ENCODE measurements around the gene PANK3. TPM values are rescaled to one million over a fixed set of nuclear protein-coding genes. Genes with fewer than 3 reads are reported as not detected.
"Not testable (repeated sequence)": the region's sequence is repeated elsewhere in the genome, so short reads cannot be mapped to it uniquely, and the experiment has no call there.

The PANK3 gene
- 37.1 TPM for polyA plus RNA-seq (ENCODE audit: insufficient read length)

DNA sequence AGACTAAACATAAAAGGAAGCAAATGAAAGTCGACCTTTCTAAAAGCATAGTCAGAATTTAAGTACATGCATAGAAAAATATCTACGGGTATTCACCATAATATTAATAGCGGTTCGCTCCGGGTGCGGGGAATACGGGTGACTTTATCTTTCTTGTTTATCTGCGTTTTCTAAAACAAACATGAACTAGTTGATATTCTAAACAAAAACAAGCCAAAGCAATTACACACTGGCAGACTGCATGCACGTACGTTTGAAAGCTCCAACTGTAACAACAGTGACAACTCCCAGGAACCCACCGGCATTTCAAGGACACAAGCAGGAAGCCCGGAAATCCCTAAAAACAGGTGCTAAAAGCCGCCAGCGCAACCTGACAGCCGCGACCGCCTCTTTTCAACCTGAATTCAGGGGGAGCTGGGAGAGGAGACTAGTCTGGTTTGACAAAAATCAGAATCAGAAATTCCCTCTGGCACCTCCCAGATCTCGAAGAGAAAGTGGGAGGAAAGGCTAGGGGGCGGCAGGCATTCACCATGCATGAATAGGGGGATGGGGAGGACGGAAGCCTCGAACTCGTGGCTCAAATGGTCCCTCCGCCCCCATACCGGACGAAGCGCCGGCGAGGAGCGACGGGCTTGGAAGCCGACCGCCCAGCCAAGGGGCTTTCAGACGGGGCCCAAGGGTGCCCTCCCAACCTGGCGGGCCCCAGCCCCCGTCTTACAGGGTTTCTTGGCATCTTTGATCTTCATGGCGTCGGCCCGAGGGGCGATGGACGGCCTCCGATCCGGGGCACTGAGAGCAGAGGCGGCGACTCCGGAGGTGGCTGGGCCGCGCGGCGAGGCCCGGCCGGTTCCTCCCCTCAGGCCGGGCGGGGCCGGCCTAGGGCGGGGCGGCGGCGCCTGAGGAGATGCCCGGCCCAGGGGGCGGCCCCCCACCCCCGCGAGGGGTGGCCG, at the start of gene PANK3:
Gene PANK3 (minus strand): TSS at position 831 of the 950 bp plus-strand sequence. CDS start 85 bp downstream, at position 746.
- DNase-seq, result peak; percentile 88

DNA sequence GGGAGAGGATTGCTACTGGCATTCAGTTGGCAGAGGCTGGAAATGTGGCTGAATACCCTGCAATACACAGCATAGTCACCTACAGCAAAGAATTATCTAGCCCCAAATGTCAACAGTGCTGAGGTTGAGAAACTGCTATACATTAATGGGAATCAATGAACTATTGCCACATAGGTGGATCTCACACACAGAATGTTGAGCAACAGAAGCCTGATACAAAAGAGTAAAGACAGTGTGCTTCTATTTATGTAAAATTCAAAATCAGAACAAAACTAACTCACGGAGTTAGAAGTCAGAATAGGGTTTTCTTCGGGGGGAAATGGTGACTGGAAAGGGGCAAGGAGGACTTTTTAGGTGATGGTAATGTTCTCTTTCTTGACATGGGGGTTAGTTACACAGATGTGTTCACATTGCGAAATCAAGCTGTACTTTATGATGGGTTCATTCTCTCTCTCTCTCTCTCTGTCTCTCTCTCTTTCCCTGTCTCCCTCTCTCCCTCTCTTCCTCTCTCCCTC, 45.7 kb upstream of the PANK3 start:
- DNase-seq, result no peak

DNA sequence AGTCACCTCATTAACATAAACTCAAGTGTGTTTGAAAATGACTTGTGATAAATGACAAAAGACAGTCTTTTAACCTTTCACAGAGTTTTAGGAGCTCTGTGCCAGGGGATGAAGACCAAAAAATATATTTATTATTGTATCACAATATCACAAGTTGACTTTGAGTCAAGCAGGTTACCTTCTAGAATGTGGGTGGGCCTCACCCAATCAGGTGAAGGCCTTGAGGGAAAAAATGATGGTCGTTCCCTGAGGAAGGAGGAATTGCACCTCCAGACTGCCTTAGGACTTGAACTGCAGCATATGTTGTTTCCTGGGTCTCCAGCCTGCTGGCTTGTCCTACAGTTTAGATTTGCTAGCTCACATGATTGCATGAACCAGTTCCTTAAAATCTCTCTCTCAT, 41.6 kb upstream of the PANK3 start:
- no peak for DNase-seq

DNA sequence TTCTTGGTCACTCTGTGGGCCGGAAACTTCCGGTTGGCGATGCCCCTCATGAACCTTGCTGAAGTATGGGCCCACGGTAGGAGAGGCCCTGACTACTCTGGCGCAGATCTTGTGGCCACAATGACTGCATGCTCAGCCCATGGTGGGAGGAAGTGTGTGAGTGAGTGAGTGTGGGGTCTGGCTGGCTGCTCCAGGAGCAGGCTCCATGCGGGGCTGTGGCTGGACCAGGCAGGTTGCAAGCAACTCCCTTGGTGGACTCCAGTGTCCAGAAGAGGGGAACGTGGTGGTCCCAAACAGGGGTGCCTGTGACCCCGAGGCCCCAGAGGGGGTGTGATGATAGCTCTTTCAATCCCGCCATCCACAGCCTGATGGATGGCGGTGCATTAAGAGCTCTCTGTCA, 35.5 kb upstream of the PANK3 start:
- DNase-seq, result no peak

DNA sequence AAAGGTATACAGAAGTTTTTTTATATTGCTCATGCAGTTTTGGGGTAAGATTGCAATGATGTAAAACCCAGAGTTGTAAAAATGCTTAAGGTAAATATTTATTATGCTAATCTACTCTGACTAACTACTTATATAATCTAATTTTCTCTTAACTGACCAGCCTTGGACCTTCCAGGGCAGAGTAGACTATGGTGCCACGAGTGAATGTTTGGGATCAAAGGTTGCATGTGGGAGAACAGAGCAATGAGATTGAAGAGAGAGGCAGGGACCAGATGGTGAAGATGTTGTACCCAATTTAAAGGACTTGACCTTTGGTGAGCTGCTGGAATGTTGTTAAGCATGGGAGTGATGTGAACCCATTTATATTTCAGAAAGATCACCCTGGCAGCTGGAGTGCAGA, 34.8 kb upstream of the PANK3 start:
- DNase-seq, result no peak

DNA sequence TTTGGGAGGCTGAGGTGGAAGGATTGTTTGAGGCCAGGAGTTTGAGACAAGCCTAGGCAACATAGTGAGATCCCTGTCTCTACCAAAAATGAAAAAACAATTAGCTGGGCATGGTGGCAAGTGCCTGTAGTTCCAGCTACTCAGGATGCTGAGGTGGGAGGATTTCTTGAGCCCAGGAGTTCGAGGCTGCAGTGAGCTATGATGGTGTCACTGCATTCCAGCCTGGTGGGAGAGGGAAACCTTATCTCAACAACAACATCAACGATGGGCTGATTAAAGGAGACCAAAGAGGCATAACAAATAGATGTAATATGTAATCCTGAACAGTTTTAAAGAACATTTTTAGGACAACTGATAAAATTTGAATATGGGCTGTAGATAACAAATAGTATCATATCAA, 34.2 kb upstream of the PANK3 start:
- DNase-seq, result no peak

DNA sequence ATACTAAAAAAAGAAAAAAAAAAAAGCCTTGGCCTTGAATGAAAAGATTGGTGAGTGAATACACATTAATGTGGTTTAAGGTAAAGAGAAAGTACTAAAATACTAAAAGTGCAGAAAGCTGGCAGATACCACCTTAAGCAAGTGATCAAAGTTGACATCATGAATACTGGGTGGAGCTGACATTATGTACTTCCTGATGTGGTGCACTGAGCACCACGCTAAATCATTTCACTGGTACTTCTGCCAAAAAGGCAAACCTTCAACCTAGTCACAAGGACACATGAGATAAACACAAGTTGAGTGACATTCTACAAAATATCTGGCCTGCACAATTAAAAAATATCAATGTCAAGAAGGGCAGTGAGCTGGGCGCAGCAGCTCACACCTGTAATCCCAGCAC, 33.8 kb upstream of the PANK3 start:
- no peak for DNase-seq

DNA sequence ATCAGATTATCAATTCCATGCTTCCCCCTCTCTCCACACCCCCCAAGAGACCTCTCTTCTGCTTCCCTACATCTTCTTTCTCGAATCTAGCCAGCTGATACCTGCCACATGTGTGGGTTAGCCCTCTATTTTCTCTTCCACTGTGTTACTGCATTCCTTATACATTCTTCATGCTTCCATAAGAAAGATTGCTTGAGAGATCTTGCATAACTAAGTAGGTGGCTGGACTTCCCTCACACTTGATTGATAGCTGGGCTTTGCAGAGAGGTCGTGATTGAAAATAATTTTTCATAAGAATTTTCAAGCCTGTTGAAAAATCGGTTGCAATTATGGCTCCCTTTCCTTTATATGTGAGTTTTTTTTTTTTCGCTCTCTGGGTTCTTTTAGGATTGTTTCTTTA, 33.0 kb upstream of the PANK3 start:
- DNase-seq, result no peak

DNA sequence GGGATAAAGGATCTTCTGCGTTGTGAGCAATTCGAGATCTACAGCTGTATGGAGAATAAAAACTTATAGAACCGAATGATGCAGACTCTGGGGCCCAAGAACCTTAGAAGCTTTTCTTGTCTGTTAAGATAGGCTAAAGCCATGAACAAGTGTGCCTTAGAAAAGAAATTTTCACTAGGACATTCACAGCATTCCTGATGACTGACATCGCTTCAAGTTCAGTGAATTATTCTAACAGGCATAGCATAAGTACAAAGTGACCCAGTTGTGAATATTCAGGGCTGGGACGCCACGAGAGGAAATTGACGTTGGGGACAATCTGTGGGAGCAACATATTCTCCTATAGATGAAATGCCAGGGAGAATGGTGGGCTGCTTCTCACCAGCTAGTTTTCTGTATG, 32.0 kb upstream of the PANK3 start:
- no peak for DNase-seq

DNA sequence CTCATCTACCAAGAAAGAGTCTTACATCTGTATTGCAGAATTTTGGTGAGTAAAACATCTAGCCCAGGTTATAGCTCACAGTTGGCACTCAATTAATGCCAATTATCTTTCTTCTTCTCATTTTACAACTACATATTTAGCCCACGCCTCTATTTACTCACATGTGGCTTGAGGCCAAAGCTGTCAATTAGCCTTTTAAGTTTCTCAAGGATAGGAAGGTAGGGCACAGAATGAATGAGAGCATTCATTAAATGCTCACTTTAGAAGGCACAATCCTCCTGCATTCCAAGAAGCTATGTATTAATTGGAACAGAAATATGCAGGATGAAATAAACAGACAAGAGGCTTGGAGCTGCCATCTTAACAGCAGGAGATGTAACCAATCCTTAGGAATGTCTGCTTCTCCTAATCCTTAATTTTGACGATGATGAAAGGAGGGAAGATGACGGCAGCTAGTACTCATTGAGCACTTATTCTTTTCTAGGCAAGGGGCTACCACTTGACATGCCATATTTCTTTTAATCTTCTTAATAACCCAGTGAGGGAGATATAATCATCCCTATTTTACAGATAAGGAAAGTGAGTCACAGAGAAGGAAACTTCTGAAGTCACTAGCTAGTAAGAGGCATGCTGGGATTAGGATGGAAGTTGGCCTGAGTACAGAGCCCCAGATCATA, 30.8 kb upstream of the PANK3 start:
- DNase-seq, result no peak

DNA sequence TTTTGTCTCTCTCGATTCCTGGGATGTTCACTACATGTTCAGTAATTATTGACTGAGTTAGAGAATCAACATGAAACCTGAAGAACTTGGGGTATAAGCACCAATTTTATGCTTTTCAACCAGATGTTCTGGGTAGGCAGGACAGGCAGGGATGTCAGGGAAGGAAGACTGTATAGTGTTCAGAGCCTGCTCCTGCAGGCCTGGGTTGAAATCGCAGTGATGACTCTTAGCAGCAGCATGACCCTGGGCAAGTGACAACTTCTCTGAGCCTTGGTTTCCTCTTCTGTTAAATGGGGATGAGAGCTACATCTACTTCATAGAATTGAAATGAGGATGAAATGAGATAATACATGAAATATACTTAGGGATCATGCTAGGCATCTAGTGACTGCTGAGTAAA, 29.7 kb upstream of the PANK3 start:
- no peak for DNase-seq

DNA sequence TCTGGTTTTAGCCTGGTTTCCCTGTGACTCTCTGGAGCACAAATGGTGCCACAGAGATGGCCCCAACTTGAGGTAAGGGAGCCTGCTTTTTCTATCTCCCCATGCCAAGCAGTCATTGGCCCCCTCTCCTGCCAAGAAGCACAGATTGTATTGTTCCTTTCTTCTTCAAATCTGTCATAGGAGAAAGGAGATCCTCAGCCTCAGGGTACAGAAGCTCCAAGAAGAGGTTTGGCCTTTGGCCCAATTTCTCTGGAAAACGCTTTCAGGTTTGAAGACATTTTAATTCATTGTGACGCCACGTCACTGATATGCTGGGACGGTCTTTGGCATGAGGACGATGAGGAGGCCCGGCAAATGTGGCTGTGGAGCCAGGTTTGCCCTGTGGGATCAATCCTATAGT, 29.2 kb upstream of the PANK3 start:
- no peak for DNase-seq

DNA sequence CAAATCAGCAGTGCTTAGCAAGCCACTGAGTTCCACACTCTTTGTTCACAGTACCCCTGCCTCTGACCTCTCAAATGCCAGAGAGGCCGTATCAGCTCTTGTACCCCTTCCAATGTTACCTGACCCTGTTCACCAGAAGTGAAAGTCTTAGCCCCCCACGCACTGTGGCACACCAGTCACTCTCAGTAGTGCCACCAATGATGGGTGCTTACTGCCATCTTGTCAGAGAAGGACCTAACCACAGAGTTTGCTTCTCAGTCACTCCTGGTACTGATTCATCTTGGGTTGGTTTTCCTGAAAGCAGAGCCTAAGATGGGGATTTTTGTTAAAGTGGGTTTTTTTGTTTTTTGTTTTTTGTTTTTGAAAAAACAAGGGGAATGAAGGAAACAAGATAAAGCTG, 28.8 kb upstream of the PANK3 start:
- no peak for DNase-seq

DNA sequence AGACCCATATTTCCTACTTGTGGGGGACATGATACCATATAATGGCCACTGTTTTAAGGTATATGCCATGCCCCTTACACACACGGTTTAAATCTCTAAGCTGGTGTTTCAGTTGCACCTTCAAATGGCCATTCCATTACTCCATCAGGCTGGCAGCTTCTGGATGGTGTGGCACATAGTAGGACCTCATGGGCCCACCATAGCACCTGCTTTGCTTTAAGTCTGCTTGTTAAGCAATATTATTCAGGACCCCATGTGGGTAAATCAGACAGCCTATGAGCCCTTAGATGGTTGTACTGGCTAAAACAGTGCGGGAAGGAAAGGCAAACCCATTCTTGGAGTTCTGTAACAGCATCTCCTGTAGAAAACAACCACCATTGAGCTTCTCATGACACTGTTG, 27.4 kb upstream of the PANK3 start:
- DNase-seq, result no peak

DNA sequence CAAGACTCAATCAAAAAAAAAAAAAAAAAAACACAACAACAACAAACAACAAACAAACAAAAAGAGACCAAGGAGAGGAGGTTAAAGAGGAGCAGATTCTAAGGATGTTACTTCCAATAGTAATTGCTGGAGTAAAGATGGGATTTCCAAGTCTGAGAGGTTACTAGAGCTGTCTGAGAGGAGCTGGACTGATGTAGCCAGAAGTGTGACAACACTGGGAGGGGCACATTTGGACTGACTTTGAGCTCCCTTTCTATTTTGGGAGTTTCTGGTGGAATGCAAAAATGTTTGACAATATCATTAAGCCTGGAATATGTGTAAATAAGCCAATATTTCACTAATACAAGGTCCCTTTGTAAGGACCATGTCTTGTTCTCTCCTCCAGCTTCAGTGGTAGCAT, 25.3 kb upstream of the PANK3 start:
- no peak for DNase-seq

DNA sequence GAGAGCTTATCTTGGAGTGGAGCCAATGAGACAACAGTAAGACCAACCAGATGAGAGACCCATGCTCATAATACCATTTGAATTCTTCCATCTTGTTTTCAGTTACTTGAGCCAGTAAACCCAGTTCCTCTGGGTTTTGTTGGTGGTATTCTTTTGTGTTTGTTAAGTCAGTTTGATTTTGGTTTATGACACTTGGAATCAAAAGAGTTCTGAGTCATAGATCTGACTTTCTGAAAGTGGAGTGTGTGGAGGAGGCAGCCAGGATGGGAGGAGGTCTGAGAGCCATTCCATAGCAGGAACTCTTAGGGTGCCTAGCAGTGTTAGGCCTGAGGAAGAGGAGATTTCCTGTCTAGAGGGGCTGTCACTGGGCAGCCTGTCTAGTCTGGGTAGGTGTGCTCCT, 24.6 kb upstream of the PANK3 start:
- DNase-seq, result no peak

DNA sequence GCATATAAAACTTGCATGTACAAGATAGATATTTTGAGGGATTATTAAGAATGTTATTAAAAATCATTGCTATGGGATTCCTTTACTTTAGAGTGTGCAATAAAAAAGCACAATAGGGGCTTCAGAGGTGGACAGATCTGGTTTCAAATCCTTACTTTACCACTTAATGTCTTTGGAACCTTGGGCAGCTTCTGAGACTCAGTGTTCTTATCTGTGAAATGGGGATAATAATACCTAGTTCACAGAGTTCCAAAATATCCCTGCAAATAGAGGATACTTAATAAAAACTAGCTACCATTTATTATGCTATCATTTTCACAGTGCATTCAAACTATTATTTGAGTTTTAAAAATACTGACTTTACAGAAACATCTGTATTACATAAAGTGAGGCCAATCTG, 23.3 kb upstream of the PANK3 start:
- no peak for DNase-seq

DNA sequence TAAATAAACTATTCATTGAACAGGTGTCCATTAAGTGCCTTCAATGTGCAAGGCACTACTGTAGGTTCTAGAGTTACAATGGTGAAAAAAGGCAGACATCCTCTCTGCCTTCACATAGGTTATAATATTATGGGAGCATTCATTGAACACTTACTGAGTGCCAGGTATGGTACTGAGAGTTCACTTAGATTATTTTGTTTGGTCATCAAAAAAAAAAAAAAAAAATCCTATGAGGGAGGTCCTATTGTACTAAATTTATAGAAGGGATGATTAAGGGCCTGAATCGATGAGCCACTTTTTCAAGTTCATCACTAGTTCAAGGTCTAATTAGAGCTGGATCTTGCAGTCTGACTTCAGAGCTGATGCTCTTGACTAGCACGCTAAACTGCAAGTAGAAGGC, 22.8 kb upstream of the PANK3 start:
- no peak for DNase-seq

DNA sequence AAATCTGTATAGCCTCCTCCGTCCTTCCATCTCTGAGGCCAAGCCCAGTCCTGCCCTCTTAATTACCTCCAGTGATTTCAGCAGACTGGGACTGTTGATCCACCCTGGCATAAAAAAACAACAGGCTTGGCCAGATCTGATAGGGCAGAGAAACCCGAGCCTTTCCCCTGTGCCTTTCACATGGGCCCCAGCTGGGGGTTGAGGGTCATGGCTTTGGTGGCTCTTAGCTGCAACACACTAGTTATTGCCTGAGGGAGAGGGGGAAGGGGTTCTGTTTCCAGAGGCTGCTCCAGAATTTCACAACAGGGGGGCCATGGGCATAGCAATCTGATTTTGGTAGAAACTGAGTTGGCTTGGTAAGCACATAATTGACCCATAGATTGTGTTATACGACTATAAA, 21.2 kb upstream of the PANK3 start:
- no peak for DNase-seq

DNA sequence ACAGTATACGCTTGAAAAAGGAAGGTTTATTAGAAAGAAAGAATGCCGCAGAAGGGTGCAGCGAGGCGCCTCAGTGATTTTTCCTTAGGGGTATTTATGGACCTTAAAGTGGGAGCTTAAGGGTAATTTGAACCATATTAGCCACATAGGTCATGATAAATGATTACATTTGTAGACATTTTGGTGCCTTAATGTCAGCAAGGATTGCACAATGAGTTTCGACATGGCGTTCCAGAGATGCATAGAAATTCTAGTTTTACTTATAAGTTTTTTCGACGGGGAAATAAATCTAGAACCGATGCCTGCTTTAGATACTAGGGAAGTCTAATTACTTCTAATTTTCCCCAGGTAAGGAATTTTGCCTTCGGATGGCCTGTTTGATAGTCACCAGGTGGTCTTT, 20.7 kb upstream of the PANK3 start:
- DNase-seq, result no peak

DNA sequence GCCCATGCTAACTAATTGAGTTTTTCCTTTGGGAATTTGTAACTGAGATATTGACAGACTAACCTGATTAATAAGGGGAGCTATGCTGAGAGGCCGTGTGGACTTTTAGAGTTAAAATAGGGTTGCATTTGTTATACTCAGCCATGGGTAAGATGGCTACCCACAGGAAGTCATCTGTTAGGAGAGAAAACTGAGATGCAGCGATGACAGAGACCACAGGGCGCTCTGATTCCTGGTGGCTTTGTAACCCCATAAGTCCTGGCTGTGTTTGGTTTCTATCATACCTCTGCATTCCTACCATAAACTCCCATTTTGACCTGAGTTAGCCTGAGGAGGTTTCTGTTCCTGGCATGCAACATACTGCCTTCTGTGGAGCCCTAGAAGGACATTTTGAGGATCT, 19.5 kb upstream of the PANK3 start:
- DNase-seq, result no peak

DNA sequence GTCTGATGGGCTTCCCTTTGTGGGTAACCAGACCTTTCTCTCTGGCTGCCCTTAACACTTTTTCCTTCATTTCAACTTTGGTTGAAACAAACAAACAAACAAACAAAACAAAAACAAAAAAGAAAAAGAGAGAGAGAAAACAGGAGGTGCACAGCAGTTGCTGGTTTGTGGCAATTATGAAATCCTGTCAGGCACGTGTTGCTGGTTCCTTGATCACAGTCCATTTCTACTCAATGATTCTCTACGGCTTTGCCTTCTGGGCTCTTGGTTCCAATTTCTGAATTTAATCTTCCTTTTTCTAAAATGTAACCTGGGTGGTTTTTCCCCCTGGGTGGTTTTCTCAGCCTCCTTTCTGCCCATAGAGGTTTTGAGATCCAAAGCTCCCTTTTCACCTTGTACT, 17.8 kb upstream of the PANK3 start:
- no peak for DNase-seq

DNA sequence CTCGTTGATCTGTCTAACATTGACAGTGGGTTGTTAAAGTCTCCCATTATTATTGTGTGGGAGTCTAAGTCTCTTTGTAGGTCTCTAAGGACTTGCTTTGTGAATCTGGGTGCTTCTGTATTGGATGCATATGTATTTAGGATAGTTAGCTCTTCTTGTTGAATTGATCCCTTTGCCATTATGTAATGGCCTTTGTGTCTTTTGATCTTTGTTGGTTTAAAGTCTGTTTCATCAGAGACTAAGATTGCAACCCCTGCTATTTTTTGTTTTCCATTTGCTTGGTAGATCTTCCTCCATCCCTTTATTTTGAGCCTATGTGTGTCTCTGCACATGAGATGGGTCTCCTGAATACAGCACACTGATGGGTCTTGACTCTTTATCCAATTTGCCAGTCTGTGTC, 17.0 kb upstream of the PANK3 start:
- DNase-seq, result not testable (repeated sequence)

DNA sequence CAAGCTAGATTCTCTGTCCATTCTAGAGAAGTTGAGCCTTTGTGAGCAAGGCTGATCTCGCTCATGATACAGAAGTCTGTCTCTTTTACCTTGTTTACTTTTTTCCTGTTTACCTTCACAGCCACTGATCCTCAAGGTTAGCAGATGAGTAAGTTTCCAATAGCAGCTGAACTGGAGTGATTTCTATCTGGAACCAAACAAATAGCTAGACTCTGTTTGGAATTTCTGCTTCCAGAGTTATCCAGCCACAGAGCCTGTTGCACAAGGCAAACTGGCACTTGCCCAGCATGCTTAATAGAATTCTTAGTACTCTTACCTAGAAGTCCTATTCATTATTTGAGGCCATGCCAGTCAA, 12.8 kb upstream of the PANK3 start:
- no peak for DNase-seq
